ENCODE measurements around the gene TYROBP.

DNA sequence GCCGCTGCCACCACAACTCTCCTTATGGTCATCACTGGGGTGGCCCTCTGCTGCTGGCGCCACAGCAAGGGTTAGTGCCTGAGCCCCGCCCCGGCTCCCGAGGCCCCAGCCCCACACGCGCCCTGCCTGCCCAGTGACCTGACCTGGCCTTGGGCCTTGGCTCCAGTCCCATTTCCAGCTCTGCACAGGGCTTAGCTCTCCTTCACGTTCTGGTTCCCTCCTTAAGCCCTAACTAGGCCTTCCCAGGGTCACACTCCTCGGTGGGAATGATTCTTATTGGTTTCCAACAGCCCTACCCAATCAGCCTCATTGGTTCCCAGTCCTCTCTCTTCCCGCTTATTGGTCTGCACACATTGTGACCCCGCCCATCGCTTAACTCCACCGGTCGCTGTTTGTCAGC lies 45.6 kb downstream of the TYROBP start:
- TF ChIP-seq, protein P1, sequence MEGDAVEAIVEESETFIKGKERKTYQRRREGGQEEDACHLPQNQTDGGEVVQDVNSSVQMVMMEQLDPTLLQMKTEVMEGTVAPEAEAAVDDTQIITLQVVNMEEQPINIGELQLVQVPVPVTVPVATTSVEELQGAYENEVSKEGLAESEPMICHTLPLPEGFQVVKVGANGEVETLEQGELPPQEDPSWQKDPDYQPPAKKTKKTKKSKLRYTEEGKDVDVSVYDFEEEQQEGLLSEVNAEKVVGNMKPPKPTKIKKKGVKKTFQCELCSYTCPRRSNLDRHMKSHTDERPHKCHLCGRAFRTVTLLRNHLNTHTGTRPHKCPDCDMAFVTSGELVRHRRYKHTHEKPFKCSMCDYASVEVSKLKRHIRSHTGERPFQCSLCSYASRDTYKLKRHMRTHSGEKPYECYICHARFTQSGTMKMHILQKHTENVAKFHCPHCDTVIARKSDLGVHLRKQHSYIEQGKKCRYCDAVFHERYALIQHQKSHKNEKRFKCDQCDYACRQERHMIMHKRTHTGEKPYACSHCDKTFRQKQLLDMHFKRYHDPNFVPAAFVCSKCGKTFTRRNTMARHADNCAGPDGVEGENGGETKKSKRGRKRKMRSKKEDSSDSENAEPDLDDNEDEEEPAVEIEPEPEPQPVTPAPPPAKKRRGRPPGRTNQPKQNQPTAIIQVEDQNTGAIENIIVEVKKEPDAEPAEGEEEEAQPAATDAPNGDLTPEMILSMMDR (conservative IDR thresholded peaks at IDR 0.05; ENCODE audit: low read depth, low read length): no peak
- TF ChIP-seq FOS (IDR thresholded peaks at IDR 0.05; ENCODE audit: low read depth, low read length) (no peak), NFE2L2 (IDR thresholded peaks at IDR 0.05; ENCODE audit: low read depth, low read length) (no peak), POLR2A (IDR thresholded peaks at IDR 0.05; ENCODE audit: low read depth, low read length) (no peak), CEBPB (IDR thresholded peaks at IDR 0.05; ENCODE audit: low read depth, low read length) (no peak), RFX5 (IDR thresholded peaks at IDR 0.05; ENCODE audit: low read depth, low read length) (no peak), RAD21 (IDR thresholded peaks at IDR 0.05; ENCODE audit: low read length) (no peak), MXI1 (IDR thresholded peaks at IDR 0.05; ENCODE audit: borderline replicate concordance, low read depth, low read length) (no peak), USF2 (IDR thresholded peaks at IDR 0.05; ENCODE audit: low read depth, low read length) (no peak), RCOR1 (IDR thresholded peaks at IDR 0.05; ENCODE audit: insufficient replicate concordance, low read length) (no peak), CHD1 (IDR thresholded peaks at IDR 0.05; ENCODE audit: low read depth, low read length) (no peak), MAFK (IDR thresholded peaks at IDR 0.05; ENCODE audit: low read depth, low read length) (no peak), BHLHE40 (IDR thresholded peaks at IDR 0.05; ENCODE audit: low read depth, low read length) (no peak)
- TF ChIP-seq, protein P2, sequence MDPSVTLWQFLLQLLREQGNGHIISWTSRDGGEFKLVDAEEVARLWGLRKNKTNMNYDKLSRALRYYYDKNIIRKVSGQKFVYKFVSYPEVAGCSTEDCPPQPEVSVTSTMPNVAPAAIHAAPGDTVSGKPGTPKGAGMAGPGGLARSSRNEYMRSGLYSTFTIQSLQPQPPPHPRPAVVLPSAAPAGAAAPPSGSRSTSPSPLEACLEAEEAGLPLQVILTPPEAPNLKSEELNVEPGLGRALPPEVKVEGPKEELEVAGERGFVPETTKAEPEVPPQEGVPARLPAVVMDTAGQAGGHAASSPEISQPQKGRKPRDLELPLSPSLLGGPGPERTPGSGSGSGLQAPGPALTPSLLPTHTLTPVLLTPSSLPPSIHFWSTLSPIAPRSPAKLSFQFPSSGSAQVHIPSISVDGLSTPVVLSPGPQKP (IDR thresholded peaks at IDR 0.05; ENCODE audit: borderline replicate concordance, low read depth, low read length): no peak
